SHP77 treated with DMSO at 0.1 percent for 48 hours (cell line): Measurements from ENCODE around the gene INTS4.
"Not testable (repeated sequence)": the region's sequence is repeated elsewhere in the genome, so short reads cannot be mapped to it uniquely, and the experiment has no call there.

Source experiments
- DNase-seq: peaks from one replicate; lab custom pipeline; 2025; lab: John Stamatoyannopoulos, UW

INTS4 gene, protein sequence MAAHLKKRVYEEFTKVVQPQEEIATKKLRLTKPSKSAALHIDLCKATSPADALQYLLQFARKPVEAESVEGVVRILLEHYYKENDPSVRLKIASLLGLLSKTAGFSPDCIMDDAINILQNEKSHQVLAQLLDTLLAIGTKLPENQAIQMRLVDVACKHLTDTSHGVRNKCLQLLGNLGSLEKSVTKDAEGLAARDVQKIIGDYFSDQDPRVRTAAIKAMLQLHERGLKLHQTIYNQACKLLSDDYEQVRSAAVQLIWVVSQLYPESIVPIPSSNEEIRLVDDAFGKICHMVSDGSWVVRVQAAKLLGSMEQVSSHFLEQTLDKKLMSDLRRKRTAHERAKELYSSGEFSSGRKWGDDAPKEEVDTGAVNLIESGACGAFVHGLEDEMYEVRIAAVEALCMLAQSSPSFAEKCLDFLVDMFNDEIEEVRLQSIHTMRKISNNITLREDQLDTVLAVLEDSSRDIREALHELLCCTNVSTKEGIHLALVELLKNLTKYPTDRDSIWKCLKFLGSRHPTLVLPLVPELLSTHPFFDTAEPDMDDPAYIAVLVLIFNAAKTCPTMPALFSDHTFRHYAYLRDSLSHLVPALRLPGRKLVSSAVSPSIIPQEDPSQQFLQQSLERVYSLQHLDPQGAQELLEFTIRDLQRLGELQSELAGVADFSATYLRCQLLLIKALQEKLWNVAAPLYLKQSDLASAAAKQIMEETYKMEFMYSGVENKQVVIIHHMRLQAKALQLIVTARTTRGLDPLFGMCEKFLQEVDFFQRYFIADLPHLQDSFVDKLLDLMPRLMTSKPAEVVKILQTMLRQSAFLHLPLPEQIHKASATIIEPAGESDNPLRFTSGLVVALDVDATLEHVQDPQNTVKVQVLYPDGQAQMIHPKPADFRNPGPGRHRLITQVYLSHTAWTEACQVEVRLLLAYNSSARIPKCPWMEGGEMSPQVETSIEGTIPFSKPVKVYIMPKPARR

DNA sequence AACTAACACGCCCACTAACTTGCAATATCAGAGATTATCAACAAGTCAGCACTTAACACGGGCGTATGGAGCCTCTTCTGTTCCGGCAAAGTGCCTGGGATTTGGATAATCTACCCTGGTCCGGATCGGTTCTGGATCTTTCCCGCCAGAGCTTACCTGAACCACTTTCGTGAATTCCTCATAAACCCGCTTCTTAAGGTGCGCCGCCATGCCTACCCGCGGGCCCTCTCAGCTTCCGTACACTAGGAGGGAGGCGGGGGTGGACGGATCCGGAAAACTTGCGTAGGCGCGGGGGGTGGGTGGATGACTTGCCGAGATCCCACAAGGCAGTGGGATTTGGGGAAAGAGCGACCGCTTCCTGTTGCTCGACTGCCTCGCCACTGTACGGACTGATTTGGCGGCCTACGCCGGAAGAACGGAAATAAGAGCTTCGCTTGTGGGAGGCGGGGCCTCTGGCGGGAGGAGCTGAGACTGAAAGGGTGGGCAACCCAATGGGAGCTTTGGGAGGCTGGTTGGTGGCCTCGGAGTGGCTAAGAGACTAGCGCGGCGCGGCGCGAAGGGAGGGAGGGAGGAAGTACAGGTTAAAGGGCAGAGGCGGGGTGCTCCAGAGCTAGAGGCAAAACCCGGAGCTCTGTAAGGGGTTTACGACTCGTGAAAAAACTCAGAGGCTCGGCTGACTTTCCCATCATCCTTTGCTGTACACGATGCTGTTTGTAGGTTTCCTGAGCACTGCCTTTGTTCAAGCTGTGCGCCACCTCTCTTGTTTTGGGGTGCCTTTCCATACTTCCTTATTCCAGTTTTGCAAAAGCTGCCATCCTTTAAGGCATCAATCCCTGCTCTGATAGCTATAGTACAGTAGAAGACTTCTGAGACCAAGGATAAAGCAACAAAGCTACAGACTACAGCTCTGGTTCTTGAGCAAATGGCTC is at the start of gene INTS4:
TSS of gene INTS4 (minus strand) at position 235 of the 929 bp plus-strand sequence. CDS start at position 210, 25 bp downstream.
- DNase-seq: peak; percentile 100

DNA sequence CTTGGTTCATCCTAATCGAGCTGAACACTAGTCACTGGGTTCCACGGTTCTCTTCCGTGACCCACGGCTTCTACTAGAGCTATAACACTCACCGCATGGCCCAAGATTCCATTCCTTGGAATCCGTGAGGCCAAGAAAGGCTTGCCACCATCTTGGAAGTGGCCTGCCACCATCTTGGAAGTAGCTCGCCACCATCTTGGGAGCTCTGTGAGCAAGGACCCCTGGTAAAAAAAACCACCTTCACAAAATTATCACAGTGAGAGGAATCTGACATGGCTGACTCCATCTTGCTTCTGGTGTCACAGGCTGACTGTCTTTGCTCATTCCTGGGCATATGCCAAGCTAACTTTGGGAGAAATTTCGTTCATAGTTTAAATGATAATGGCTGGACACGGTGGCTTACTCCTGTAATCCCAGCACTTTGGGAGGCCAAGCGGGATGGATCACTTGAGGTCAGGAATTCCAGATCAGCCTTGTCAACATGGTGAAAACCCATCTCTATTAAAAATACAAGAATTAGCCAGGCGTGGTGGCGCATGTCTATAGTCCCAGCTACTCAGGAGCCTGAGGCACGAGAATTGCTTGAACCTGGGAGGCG is 47.5 kb upstream of the INTS4 start:
- no peak for DNase-seq

DNA sequence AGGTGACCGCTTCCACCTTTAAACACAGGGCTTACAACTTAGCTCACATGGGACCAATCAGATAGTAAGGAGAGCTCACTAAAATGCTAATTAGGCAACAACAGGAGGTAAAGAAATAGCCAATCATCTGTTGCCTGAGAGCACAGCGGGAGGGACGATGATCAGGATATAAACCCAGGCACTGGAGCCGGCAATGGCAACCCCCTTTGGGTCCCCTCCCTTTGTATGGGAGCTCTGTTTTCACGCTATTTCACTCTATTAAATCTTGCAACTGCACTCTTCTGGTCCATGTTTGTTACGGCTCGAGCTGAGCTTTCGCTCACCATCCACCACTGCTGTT is 46.9 kb upstream of the INTS4 start:
- DNase-seq: not testable (repeated sequence)

DNA sequence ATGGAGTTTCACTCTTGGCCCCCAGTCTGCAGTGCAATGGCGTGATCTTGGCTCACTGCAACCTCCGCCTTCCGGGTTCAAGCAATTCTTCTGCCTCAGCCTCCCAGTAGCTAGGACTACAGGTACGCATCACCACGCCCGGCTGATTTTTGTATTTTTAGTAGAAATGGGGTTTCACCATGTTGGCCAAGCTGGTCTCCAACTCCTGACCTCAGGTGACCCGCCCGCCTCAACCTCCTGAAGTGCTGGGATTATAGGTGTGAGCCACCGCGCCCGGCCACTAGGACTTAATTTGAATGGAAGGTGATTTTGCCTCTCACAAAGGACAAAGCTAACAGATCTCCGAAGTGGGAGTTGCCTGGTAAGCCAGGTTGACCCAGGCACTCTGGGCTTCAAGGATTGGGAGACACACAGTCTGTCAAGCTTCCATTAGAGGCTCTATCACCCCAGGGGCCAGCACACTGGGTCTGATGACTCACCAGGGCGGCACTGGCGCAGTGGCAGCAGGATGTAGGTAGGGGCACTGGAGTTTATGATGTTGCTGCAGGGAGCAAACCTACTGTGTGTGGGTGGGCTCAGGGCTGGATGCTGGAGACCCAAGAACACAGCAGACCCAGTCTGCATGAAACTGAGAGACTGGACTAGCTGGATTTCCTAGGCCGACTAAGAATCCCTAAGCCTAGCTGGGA is 46.4 kb upstream of the INTS4 start:
- DNase-seq: no peak

DNA sequence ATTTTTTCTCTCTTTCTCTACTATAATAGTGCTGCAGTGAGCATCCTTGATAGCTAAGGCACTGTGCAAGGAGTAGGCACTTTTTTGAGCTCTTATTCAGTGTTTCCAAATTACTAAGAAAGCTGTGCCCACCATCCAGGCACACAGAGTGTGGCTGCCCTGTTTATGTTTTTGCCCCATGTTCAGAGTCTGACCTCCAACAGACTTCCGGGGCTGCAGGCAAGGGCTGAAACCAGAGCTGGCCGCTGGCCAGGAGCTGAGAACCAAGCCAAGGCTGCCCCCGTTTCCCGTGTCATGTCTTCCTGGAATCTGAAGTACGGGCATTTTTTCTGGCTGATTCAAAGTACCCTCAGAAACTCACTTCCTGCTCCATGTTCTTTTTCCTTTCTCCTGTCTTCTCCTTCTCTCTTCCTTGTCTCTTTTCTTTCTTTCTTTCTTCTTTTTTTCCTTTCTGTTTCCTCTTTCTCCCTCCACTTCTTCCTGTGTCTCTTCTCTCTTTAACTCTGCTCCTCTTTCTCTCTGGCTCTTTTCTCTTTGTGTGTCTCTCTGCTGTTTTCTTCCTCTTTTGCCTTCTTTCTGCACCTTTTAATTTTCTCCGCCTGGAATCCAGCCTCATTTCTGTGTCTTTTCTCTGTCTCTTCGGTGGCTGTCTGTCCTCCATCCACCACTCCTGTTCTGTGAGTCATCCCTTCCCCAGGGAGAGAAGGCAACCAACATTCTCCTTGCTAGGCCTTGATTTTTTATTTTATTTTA is 45.6 kb upstream of the INTS4 start:
- peak; percentile 82 for DNase-seq

DNA sequence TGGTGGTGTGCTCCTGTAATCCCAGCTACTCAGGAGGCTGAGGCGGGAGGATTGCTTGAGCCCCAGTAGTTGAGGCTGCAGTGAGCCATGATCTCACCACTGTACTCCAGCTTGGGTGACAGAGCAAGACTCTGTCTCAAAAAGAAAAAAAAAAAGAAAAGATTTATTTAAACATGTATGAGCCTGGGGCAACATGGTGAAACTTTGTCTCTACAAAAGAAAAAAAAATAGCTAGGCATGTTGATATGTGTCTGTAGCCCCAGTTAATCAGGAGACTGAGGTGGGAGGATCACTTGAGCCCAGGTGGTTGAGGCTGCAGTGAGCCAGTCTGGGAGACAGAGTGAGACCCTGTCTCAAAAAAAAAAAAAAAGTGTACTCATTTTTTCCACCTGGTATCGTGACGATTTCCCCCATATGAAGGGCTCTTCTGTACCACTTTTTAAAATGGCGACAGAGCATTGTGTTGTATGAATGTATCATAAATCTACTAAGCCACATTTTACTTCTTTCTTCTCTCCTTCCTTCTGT is 45.0 kb upstream of the INTS4 start:
- DNase-seq: no peak

DNA sequence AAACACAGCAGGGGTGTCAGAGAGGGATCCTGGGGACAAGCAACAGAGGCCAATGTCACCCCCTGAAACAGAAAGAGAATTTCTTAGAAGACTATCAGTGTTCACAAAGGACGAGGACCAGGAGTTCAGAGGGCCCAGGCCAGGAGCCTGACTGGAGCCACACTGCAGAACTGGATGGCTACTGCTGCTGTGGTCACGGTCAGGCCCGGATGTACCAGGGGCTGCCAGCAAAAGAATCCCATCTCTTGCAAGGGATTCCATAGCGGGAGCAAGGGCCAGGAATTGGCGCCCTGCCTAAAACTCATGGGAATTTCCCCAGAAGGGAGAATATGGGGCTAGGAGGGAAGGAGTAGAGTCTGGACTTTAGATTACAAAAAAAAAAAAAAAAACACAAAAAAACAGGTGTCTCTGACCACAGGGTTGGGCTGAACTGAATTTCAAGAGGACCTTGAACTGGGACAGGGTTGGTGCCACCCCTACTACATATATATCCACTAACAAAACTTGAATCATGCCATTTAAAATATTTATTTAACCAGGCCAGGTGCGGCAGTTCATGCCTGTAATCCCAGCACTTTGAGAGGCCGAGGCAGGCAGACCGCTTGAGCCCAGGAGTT is 44.3 kb upstream of the INTS4 start:
- DNase-seq: no peak

DNA sequence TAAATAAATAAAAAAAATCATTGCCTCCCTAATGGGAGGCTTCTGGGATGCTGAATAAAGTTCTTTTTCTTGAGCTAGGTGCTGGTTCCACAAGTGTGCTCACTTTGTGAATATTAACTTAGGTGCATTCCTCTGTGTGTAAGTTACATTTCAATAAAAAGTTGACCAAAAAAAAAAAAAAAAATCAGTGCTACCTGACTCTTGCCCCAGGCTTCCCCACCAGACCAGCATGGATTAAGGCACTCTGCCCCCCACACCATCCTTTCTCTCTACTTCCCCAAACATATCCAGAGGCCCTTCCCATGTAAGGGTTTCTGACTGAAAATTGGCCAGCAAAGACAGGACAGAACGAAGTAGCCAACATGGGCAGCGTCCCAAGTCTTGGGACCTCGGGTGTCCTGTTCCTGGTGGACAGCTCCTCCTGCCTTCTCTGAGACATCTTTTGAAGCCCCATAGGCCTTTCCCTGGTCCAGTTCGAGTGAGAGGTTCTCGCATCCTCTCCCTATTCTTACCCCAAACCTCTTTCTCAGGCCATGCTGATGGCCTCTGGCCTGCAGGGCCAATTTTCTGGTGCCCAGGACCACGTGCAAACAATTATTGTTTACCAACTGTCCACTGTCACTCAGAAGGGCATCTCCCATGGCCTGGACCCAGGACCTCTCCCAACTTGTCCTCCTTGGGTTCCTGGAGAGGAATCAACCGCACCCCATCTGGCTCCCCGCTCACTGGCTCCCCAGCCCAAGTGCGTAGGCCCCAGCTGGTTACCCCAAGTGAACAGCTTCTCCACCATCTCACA is 43.6 kb upstream of the INTS4 start:
- no peak for DNase-seq

DNA sequence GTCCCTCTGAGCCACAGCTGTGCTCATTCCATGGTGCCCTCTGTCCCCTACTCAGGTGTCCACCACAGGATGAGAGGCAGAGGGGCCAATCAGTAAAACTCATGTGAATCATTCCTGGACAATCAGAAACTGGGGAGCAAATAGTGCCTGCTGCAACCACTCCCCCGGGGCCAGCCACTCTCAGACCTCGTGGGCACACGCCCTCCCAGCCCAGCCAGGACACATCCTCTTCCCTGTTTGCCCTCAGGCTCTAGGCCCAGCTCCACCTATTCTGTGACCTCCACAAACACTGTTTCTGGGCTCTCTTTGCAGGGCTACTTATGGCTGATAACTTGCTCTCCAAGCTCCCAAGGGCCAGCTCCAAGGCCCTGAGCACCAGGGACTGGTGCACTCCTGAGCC is 42.6 kb upstream of the INTS4 start:
- no peak for DNase-seq

DNA sequence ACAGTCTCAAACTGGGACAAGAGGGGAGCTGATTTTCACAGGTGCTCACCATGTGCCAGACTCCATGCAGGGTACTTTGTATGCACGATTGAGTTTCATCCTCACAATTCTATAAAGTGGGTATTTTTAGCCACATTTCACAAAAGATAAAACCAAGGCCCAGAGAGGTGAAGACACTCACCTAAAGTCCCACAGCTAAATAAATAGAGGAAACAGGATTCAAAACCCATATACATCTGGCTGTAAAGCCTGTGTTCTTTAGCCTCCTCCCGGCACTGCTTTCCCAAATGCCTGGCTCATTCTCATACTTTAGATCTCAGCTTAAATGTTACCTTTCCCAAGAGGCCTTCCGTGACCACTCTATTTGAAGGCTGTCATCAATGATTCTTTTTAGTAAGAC is 41.8 kb upstream of the INTS4 start:
- DNase-seq: no peak

DNA sequence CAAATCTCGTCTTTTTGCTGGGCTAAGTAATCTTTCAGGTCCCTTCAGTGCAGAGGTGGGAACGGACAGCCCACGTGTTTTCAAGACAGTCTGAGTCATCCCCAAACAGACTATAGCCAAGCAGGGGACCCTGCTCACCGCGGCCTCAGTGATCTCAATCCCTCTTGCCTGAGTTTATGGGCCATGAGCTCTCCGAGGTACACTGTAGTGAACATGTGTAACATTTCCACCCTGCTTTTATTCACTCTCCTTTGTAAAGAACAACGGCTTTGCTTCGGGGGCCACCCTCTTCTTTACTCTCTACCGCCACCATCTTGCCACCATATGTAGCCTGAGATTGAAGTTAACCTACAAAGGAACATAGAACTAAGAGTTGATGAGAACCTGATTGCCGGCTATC is 40.2 kb upstream of the INTS4 start:
- DNase-seq: no peak

DNA sequence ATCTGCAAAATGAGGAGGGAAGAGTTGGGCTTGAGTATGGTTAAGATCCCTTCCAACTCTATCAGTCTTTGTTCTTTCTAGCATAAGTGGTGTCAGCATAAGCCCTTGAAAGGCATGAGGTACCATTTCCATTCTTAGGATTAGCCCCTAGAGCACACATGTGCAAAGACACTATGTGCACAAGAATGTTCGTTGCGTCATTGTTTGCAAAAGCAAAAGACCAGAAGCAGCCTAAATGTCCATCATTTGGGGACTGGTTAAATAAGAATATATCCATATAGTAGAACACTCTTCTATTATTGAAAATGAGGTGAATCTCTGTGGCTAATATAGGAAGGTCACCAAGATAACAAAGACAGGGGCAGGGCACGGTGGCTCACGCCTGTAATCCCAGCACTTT is 38.6 kb upstream of the INTS4 start:
- no peak for DNase-seq

DNA sequence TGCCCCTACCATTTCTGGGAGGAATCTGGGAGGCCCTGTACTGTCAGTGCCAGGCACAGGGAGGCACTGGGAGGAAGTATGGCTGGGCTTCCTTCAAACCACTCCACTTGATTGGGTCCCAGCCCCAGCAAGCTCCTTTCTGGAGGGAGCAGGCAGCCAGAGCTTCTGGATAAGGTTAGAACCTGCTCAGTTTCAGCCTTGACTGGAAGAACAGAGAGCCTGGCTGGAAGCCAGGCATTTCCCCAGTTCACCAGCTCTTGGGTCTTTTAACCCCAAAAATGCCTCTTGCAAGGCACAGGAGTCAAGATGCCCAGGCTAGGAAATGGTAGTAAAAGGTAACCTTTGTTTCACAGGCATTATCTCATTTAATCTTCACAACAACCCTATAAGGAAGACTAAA is 37.6 kb upstream of the INTS4 start:
- DNase-seq: no peak

DNA sequence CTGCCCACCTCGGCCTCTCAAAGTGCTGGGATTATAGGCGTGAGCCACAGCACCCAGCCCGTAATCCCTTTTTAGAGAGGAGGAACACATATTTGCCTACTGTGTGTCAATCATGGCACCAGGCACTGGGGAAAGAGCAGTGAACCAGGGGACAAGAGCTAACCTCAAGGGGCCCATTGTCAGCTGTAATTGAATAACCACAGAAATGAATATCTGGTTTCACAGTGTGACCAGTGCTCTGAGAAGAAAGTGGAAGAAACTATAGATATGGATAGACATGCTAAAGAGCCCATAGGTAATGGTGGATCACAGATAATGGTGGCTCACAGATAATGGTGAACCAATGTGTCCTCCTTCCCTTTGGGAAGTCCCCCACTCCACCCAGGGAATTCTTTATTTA is 37.2 kb upstream of the INTS4 start:
- DNase-seq: no peak

DNA sequence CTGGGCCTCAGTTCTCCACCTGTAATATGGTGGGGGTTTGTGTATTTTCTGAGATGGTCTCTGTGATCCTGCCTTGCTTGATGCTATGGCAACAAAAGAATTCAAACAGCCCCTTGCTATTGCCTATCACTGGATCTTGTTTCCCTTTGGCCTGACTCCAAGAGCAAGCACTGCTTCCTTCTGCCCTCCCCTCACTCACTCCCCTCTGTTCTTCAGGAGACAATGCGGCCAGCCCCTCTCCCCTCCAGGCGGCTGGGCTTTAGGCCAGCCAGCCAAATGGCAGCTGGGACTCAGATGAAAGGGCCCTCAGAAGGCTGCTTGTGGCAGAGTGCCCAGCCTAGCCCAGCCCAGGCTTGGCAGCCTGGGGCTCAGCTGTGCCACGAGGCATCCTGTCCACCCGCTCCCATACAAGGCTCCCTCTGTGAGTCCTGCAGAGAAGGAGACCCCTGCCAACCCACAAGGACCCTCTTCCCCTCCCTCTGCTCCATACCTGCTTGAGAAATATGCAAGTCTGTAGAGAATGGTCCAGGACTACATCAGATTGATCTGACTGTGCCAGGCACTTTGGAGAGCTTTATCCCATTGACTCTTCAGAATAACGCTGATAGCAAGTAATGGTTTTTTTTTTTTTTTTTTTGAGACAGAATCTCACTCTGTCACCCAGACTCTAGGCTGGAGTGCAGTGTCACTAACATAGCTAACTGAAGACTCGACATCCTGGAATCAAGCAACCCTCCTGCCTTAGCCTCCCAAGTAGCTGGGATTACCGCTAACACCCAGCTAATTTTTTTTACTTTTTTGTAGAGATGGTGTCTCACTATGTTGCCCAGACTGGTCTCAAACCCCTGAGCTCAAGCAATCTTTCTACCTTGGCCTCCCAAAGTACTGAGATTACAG is 36.2 kb upstream of the INTS4 start:
- DNase-seq: peak; percentile 92

DNA sequence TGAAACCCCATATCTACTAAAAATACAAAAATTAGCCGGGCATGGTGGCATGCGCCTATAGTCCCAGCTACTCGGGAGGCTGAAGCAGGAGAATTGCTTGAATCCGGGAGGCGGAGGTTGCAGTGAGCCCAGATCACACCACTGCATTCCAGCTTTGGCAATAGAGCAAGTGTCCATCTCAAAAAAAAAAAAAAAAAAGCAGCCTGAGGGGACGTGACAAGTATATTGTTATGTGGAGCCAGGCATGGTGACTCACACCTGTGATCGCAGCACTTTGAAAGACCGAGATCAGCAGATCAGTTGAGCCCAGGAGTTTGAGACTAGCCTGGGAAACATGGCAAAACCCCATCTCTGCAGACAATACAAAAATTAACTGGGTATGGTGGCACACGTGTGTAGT is 34.0 kb upstream of the INTS4 start:
- DNase-seq: not testable (repeated sequence)

DNA sequence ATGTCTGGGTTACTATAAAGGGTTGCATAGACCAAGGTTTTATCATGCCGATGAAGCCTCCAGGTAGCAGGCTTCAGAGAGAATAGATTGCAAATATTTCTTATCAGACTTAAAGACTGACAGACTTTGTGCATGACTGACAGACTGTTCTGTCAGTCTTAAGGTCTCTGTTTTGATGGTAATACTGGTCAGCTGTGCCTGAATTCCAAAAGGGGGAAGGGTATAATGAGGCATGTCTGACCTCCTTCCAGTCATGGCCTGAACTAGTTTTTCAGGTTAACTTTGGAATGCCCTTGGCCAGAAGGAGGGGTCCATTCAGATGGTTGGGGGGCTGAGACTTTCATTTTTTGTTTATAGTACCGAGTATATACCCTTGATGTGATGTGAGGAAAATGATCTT is 33.3 kb upstream of the INTS4 start:
- DNase-seq: no peak

DNA sequence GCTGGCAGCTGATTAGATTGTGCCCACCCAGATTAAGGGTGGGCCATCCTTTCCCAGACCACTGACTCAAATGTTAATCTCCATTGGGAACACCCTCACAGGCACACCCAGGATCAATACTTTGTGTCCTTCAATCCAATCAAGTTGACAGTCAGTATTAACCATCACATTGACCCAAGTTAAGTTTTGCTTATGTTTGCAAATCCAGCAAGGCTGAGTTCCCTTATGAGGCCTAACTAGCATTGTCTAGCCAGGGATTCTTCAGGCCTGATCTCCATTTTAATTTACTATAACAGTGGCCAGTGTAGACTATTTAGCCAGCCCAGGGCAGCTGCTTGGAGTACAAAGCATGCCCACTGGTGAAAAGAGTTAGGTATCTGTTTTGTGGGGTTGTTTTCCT is 30.9 kb upstream of the INTS4 start:
- DNase-seq: no peak
